ENCODE data around the gene PRODH.
"Not testable (repeated sequence)": the region's sequence is repeated elsewhere in the genome, so short reads cannot be mapped to it uniquely, and the experiment has no call there.

PRODH gene

GRCh38 chr22:18955696-18956095, 19.6 kb upstream of the PRODH start:
- no peak for FAIRE-seq
- DNase-seq (ENCODE audit: extremely low spot score, insufficient read length, low read depth), result no peak

GRCh38 chr22:18954990-18955571, 19.0 kb upstream of the PRODH start:
- FAIRE-seq (no peak), DNase-seq (ENCODE audit: extremely low spot score, insufficient read length, low read depth) (no peak)

GRCh38 chr22:18954303-18954989, 18.4 kb upstream of the PRODH start:
- peak; percentile 69 for FAIRE-seq

GRCh38 chr22:18953128-18953527, 17.0 kb upstream of the PRODH start:
- not testable (repeated sequence) for FAIRE-seq; DNase-seq (ENCODE audit: extremely low spot score, insufficient read length, low read depth)

More at GRCh38 chr22:18954303-18954989, 18.4 kb upstream of the PRODH start:
- peak; percentile 53 for DNase-seq (ENCODE audit: extremely low spot score, insufficient read length, low read depth)

- DNase-seq (ENCODE audit: extremely low spot score, insufficient read length, low read depth) (no peak), FAIRE-seq (no peak)
Measured at GRCh38 chr22:18952022-18952421, 15.9 kb upstream of the PRODH start.

GRCh38 chr22:18950141-18950540, 14.0 kb upstream of the PRODH start:
- DNase-seq (ENCODE audit: extremely low spot score, insufficient read length, low read depth) (no peak), FAIRE-seq (no peak)

- DNase-seq (ENCODE audit: extremely low spot score, insufficient read length, low read depth) (no peak), FAIRE-seq (no peak)
Measured at GRCh38 chr22:18947905-18948304, 11.8 kb upstream of the PRODH start.

GRCh38 chr22:18947105-18947504, 11.0 kb upstream of the PRODH start:
- not testable (repeated sequence) for FAIRE-seq; DNase-seq (ENCODE audit: extremely low spot score, insufficient read length, low read depth)

GRCh38 chr22:18938691-18939090, 2.6 kb upstream of the PRODH start:
- not testable (repeated sequence) for FAIRE-seq; DNase-seq (ENCODE audit: extremely low spot score, insufficient read length, low read depth)

- not testable (repeated sequence) for FAIRE-seq; DNase-seq (ENCODE audit: extremely low spot score, insufficient read length, low read depth)
Measured at GRCh38 chr22:18934688-18935087, 1.4 kb downstream of the PRODH start.

GRCh38 chr22:18933914-18934313, 2.2 kb downstream of the PRODH start:
- DNase-seq (ENCODE audit: extremely low spot score, insufficient read length, low read depth), result no peak
- FAIRE-seq, result no peak

- FAIRE-seq (no peak), DNase-seq (ENCODE audit: extremely low spot score, insufficient read length, low read depth) (no peak)
Measured at GRCh38 chr22:18931905-18932652, 4.0 kb downstream of the PRODH start.

GRCh38 chr22:18929459-18929858, 6.6 kb downstream of the PRODH start:
- DNase-seq (ENCODE audit: extremely low spot score, insufficient read length, low read depth), result no peak
- FAIRE-seq, result no peak

GRCh38 chr22:18927573-18927972, 8.5 kb downstream of the PRODH start:
- FAIRE-seq, result no peak

GRCh38 chr22:18927020-18927419, 9.1 kb downstream of the PRODH start:
- DNase-seq (ENCODE audit: extremely low spot score, insufficient read length, low read depth), result no peak
- no peak for FAIRE-seq

More at GRCh38 chr22:18927573-18927972, 8.5 kb downstream of the PRODH start:
- no peak for DNase-seq (ENCODE audit: extremely low spot score, insufficient read length, low read depth)

- no peak for FAIRE-seq
- DNase-seq (ENCODE audit: extremely low spot score, insufficient read length, low read depth), result no peak
Measured at GRCh38 chr22:18925368-18926064, 10.6 kb downstream of the PRODH start.

GRCh38 chr22:18920257-18920902, 15.7 kb downstream of the PRODH start:
- not testable (repeated sequence) for FAIRE-seq; DNase-seq (ENCODE audit: extremely low spot score, insufficient read length, low read depth)

- not testable (repeated sequence) for FAIRE-seq; DNase-seq (ENCODE audit: extremely low spot score, insufficient read length, low read depth)
Measured at GRCh38 chr22:18917818-18918217, 18.3 kb downstream of the PRODH start.

GRCh38 chr22:18915550-18915949, 20.5 kb downstream of the PRODH start:
- not testable (repeated sequence) for FAIRE-seq; DNase-seq (ENCODE audit: extremely low spot score, insufficient read length, low read depth)

- not testable (repeated sequence) for DNase-seq (ENCODE audit: extremely low spot score, insufficient read length, low read depth); FAIRE-seq
Measured at GRCh38 chr22:18914558-18914957, 21.5 kb downstream of the PRODH start.
